Cardiac muscle cell (in vitro differentiated cells and primary cell): ENCODE measurements around the gene GNGT2. TPM values are rescaled to one million over a fixed set of nuclear protein-coding genes. Genes with fewer than 3 reads are reported as not detected.

Experiments
- DNase-seq, 2 donors: peaks; one replicate each; pipeline versions ENCODE4 v3.0.0 to v3.0.0-alpha.2; 2010 to 2017; ENCODE audit warnings: low read depth in 1 of 2, low spot score in 1 of 2
- H3K27ac ChIP-seq: fragments of 200-600 bp; sonication (generic); 2 replicates; pipeline ENCODE4 v1.5.1; 2016
- H3K27me3 ChIP-seq: fragments of 200-600 bp; sonication (generic); 2 replicates; pipeline ENCODE4 v1.6.0; 2016; ENCODE audit warnings: control low read depth
- H3K36me3 ChIP-seq: fragments of 200-600 bp; sonication (generic); 2 replicates; pipeline ENCODE4 v1.5.1; 2016; ENCODE audit warnings: control low read depth
- H3K4me1 ChIP-seq: fragments of 200-600 bp; sonication (generic); 2 replicates; pipeline ENCODE4 v1.8.1; 2017; ENCODE audit warnings: low read depth, mild to moderate bottlenecking, mixed run types
- H3K4me3 ChIP-seq: fragments of 200-600 bp; sonication (generic); 2 replicates; pipeline ENCODE4 v1.5.1; 2016; ENCODE audit warnings: mild to moderate bottlenecking
- H3K9me3 ChIP-seq: fragments of 200-600 bp; sonication (generic); 2 replicates; pipeline ENCODE4 v1.5.1; 2017; ENCODE audit warnings: low read depth, mild to moderate bottlenecking, control low read depth
- polyA plus RNA-seq: library from polyadenylated mRNA; unstranded; fragments of >200 nt; fragmentation: Nextera tagmentation; extraction: Ambion mirVana; gene quantifications from 2 replicates; pipeline ENCODE4 v1.2.1, GENCODE V29; 2016
- total RNA-seq: library from RNA; depleted of rRNA; stranded (reverse); fragments of >200 nt; gene quantifications from 2 replicates; pipeline ENCODE4 v1.2.3, GENCODE V29; 2016
- TF ChIP-seq, protein P1 (sequence below): IDR thresholded peaks from 2 replicates; pipeline ENCODE4 v1.5.1; 2012; ENCODE audit warnings: low read depth, mild to moderate bottlenecking, low read length

GNGT2 gene
- total and polyA plus RNA-seq, 2 experiments from 2014 or later, result not detected

DNA sequence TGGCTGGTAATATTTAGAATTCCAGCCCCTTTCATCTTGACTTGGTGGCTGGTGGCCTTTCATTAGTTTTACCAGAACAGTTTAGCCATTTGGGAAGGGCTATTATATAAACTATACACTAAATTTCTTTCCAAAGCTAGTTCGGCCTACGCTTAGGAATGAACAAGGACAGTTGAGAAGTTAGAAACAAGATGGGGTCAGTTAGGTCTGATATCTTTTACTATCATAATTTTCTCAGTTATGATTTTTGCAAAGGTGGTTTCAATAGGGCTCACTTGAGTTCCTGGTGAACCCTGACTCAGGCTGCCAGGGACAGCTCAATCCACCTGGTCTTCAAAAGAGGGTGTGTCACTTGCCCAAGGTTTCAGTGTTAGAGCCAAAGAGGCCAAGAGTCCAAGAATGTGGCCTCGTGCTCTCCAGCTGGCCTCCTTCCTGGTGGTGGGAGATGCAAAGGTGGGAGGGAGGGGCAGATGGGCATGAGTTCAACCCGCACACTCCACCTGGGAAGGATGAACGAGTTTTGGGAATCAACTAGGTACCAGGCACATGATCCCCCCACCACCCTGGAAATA lies 24.2 kb upstream of the GNGT2 start:
- DNase-seq, result no peak
- Histone ChIP-seq H3K4me3 (no peak overlapping the region), H3K27me3 (peaks cover 22% of the 10 kb centered on the region), H3K4me1 (no peaks in the 10 kb centered on the region), H3K9me3 (no peaks in the 10 kb centered on the region), H3K36me3 (no peaks in the 10 kb centered on the region), H3K27ac (no peak overlapping the region)
- TF ChIP-seq, protein P1, sequence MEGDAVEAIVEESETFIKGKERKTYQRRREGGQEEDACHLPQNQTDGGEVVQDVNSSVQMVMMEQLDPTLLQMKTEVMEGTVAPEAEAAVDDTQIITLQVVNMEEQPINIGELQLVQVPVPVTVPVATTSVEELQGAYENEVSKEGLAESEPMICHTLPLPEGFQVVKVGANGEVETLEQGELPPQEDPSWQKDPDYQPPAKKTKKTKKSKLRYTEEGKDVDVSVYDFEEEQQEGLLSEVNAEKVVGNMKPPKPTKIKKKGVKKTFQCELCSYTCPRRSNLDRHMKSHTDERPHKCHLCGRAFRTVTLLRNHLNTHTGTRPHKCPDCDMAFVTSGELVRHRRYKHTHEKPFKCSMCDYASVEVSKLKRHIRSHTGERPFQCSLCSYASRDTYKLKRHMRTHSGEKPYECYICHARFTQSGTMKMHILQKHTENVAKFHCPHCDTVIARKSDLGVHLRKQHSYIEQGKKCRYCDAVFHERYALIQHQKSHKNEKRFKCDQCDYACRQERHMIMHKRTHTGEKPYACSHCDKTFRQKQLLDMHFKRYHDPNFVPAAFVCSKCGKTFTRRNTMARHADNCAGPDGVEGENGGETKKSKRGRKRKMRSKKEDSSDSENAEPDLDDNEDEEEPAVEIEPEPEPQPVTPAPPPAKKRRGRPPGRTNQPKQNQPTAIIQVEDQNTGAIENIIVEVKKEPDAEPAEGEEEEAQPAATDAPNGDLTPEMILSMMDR, result no peak

DNA sequence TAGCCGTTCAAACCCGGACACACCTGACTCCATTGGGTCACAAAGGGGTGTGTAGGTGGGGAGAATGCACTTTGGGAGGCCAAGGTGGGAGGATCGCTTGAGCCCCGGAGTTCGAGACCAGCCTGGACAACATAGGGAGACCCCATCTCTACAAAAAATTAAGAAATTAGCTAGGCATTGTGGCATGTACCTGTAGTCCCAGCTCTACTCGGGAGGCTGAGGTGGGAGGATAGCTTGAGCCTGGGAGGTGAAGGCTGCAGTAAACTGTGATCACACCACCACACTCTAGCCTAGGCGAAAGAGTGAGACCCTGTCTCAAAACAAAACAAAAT lies 21.2 kb upstream of the GNGT2 start:
- no peaks in the 10 kb centered on the region for H3K36me3 ChIP-seq
- no peaks in the 10 kb centered on the region for H3K4me1 ChIP-seq
- no peak overlapping the region for H3K4me3 ChIP-seq
- no peak overlapping the region for H3K27ac ChIP-seq
- no peaks in the 10 kb centered on the region for H3K9me3 ChIP-seq
- TF ChIP-seq, protein P1, result no peak
- DNase-seq, result no peak
- peaks cover 47% of the 10 kb centered on the region for H3K27me3 ChIP-seq

GRCh38 chr17:49230636-49231562 lies 20.5 kb upstream of the GNGT2 start, which contains the start of gene PHOSPHO1:
Gene PHOSPHO1 (minus strand): TSS chr17:49230787. CDS start chr17:49226691, 4,096 bp downstream.
- Histone ChIP-seq H3K27ac (no peak within 1 kb of the TSS), H3K4me1 (no peaks in the 10 kb centered on the region), H3K27me3 (peaks cover 54% of the 10 kb centered on the region), H3K9me3 (no peaks in the 10 kb centered on the region), H3K36me3 (no peaks in the 10 kb centered on the region), H3K4me3 (peak within 1 kb of the TSS; percentile 44)
- TF ChIP-seq, protein P1, result no peak
- DNase-seq, result peak; percentile 86 to 94

GRCh38 chr17:49229805-49230600 lies 19.6 kb upstream of the GNGT2 start:
- H3K27me3 ChIP-seq, result peaks cover 63% of the 10 kb centered on the region
- peak overlapping the region; percentile 44 for H3K4me3 ChIP-seq
- no peaks in the 10 kb centered on the region for H3K36me3 ChIP-seq
- H3K27ac ChIP-seq, result no peak overlapping the region
- H3K9me3 ChIP-seq, result no peaks in the 10 kb centered on the region
- no peak for DNase-seq
- TF ChIP-seq, protein P1, result no peak
- H3K4me1 ChIP-seq, result no peaks in the 10 kb centered on the region

DNA sequence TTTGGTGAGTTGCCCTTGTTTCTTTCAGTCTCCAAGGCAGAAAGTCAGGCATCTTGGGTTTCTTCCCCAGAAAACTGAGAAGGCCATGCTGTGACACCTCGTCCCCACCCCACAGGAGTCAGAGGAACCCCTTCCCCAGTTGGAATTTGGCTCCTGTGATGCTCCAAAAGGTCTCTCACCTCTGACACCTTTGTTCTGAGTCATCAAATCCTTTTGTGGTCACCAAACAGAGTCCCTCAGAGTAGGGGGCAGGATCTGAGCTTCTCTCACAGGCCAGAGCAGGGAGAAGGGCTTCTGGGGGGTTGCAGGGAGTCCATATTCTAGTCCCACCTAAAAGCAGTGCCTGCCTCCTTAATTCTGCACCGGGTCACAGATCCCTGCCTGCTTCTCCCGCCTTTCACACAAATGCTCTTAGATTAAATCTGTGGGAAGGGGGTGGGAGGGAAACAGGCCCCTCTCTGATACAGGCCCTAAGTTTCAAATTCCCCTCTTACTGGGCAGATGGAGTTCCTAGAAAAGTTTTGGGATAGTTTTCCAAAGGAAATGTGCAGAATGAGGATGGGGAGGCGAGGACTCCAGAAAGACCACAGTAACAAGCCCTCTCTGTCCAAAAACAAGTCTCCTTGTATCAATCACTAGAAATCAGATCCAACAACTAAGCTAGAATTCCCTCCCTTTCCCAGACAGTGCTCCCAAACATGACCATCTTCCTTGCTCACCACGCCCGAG lies 18.9 kb upstream of the GNGT2 start:
- TF ChIP-seq, protein P1, result no peak
- Histone ChIP-seq H3K9me3 (no peaks in the 10 kb centered on the region), H3K36me3 (no peaks in the 10 kb centered on the region)

More for the DNA sequence above, 18.9 kb upstream of the GNGT2 start:
- Histone ChIP-seq H3K4me3 (no peak overlapping the region), H3K4me1 (no peaks in the 10 kb centered on the region), H3K27me3 (peaks cover 70% of the 10 kb centered on the region), H3K27ac (no peak overlapping the region)
- DNase-seq, result no peak
